Lung (tissue), 12 donors: Measurements from ENCODE around the gene HAAO. TPM values are rescaled to one million over a fixed set of nuclear protein-coding genes. Genes with fewer than 3 reads are reported as not detected.

Experiments
- ATAC-seq: fragments of 200-7000 bp; cut with Tn5 transposase; one replicate; pipeline ENCODE4 v1.9.1; 2020; ENCODE audit warnings: moderate number of reproducible peaks; ENCODE audit not compliant: insufficient read depth, low FRiP score
- DNase-seq, 3 donors: peaks; one replicate each; pipeline ENCODE4 v3.0.0-alpha.2; 2013 to 2017
- H3K27ac ChIP-seq, 2 donors: one replicate each; pipeline ENCODE4 v1.5.1; 2013; ENCODE audit warnings: mild to moderate bottlenecking in 2 of 2, moderate library complexity in 2 of 2, control low read depth in 1 of 2, inconsistent platforms in 1 of 2, low read depth in 1 of 2, low read length in 1 of 2
- H3K27me3 ChIP-seq, 3 donors: one replicate each; pipeline ENCODE4 v1.5.1; 2013; ENCODE audit warnings: low read length in 2 of 3; ENCODE audit not compliant: control insufficient read depth in 3 of 3, insufficient read depth in 3 of 3
- H3K36me3 ChIP-seq, 4 donors: one replicate each; pipeline ENCODE4 v1.5.1; 2013; ENCODE audit warnings: low read length in 4 of 4, mild to moderate bottlenecking in 1 of 4, moderate library complexity in 1 of 4; ENCODE audit not compliant: control insufficient read depth in 4 of 4, insufficient read depth in 4 of 4
- H3K4me1 ChIP-seq, 5 donors: one replicate each; pipeline ENCODE4 v1.5.1; 2013; ENCODE audit warnings: low read length in 5 of 5, mild to moderate bottlenecking in 2 of 5, moderate library complexity in 1 of 5; ENCODE audit not compliant: control insufficient read depth in 5 of 5, insufficient read depth in 5 of 5
- H3K4me3 ChIP-seq: one replicate; pipeline ENCODE4 v1.5.1; 2013; ENCODE audit warnings: mild to moderate bottlenecking, control low read depth, moderate library complexity
- H3K9ac ChIP-seq, 2 donors: one replicate each; pipeline ENCODE4 v1.5.1; 2013; ENCODE audit warnings: low read length in 2 of 2, control low read depth in 1 of 2; ENCODE audit not compliant: insufficient read depth in 1 of 2
- H3K9me3 ChIP-seq, 4 donors: one replicate each; pipeline ENCODE4 v1.5.1; 2013; ENCODE audit warnings: low read length in 3 of 4, mild to moderate bottlenecking in 1 of 4, moderate library complexity in 1 of 4; ENCODE audit not compliant: control insufficient read depth in 4 of 4, insufficient read depth in 3 of 4
- WGBS, 2 donors: extraction: QIAGEN DNeasy Blood & Tissue Kit; methylation state at CpG; one replicate each; pipeline ENCODE4 v1.1.7; 2013; 5-methylcytosine and 5-hydroxymethylcytosine counted together
- polyA plus RNA-seq, 2 donors: library from polyadenylated mRNA; stranded (reverse); fragments of 200-250 nt; gene quantifications; one replicate each; pipeline ENCODE4 v1.2.1, GENCODE V29; 2013
- total RNA-seq, 2 donors: library from RNA; depleted of rRNA in 1 of 2; stranded (reverse); fragments of >200 nt in 1 of 2; gene quantifications; one replicate each; pipeline ENCODE4 v1.2.1, GENCODE V29; 2014 to 2021
- TF ChIP-seq, protein P1 (sequence below): IDR thresholded peaks from 2 replicates; pipeline ENCODE4 v1.5.1; 2012; ENCODE audit warnings: mild to moderate bottlenecking; ENCODE audit errors: control extremely low read depth, extremely low read depth
- donor health status: control.
- donor health status: control.
- donor health status: Bipolar disorder and iron deficiency.
- donor health status: healthy.
- donor health status: DM: yes; HTN: yes; CAD: no.

HAAO gene
- total and polyA plus RNA-seq, 4 donors, result 3.7 to 13.0 (median 9.4) TPM

- Histone ChIP-seq H3K27ac (no peak overlapping the region), H3K27me3 (no peaks in the 10 kb centered on the region), H3K4me1 (peaks cover 0 to 3% (median 0%) of the 10 kb centered on the region in 5 donors), H3K36me3 (no peaks in the 10 kb centered on the region), H3K4me3 (no peak overlapping the region), H3K9ac (no peak overlapping the region), H3K9me3 (no peaks in the 10 kb centered on the region)
- 86 to 94% methylated on average over 14 of the region's 14 CpGs for whole genome bisulfite sequencing, 2 donors
- ATAC-seq, result no peak
- DNase-seq, result no peak
- TF ChIP-seq, protein P1, sequence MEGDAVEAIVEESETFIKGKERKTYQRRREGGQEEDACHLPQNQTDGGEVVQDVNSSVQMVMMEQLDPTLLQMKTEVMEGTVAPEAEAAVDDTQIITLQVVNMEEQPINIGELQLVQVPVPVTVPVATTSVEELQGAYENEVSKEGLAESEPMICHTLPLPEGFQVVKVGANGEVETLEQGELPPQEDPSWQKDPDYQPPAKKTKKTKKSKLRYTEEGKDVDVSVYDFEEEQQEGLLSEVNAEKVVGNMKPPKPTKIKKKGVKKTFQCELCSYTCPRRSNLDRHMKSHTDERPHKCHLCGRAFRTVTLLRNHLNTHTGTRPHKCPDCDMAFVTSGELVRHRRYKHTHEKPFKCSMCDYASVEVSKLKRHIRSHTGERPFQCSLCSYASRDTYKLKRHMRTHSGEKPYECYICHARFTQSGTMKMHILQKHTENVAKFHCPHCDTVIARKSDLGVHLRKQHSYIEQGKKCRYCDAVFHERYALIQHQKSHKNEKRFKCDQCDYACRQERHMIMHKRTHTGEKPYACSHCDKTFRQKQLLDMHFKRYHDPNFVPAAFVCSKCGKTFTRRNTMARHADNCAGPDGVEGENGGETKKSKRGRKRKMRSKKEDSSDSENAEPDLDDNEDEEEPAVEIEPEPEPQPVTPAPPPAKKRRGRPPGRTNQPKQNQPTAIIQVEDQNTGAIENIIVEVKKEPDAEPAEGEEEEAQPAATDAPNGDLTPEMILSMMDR, result no peak
Observed at GRCh38 chr2:42767899-42768705, 24.3 kb downstream of the HAAO start.

DNA sequence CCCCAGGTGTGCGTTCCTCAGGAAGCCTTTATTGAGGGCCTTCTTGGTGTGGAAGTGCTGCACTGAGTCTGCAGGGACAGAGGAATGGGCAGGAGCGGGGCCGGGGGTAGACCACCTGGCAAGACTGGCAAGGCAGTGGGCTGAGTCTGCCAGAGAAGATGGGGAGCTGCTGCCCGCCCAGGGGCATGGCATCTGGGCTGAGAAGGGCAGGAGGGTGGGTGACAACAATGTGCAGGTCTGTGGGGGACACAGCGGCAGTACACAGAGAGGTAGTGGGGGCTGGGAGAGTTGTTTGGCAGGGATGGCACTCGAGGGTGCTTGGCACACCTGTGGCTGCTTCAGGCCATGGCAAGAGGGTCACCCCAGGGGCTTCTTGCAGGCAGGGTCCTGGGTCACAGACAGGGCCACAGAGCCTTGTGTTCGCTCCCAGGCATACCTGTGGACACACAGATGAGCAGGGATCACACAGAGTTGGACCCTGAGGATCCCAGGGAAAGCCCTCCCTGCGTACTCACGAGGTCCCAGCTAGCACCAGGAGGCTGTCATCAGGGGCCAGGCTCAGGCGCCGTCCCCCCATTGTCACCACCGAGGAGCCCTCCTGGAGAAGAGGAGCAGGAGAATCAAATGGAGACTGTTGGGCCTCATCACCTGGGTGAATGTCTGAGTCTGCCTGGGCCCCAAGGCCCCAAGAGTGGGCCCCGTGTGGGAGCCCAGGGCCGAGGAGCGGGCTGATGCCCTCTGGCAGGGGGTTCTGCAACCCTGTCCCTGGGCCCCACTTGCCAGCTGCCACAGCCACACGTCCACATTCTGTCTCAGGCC lies 25.1 kb downstream of the HAAO start:
- H3K4me3 ChIP-seq, result no peak overlapping the region
- no peaks in the 10 kb centered on the region for H3K27me3 ChIP-seq
- no peak overlapping the region for H3K27ac ChIP-seq
- peaks cover 0 to 3% (median 0%) of the 10 kb centered on the region in 5 donors for H3K4me1 ChIP-seq
- H3K9me3 ChIP-seq, result no peaks in the 10 kb centered on the region
- H3K36me3 ChIP-seq, result no peaks in the 10 kb centered on the region
- DNase-seq (no peak), ATAC-seq (no peak)
- 90 to 93% methylated on average over 16 of the region's 16 CpGs for WGBS, 2 donors
- no peak overlapping the region for H3K9ac ChIP-seq
- TF ChIP-seq, protein P1, result no peak

DNA sequence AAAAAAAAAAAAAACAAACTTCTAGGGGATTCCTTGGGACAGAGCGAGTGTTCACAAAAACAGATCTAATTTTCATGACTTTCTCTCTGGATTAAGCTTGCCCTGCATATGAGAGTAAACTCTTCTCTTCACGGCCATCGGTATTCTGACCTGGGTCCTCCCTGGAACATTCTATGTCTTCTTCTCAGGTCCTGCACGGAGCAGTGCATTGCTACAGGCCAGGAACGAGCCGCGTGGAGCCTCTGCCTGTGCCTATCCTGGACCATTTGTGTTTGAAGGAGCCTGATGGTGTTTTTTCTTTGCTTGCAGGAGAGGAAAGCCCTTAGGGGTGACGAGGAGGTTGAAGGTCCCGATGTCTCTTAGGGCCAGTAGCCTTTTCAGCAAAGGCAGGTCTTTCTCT lies 26.7 kb downstream of the HAAO start:
- DNase-seq, result no peak
- 95 to 96% methylated on average over 9 of the region's 9 CpGs for WGBS, 2 donors

More for the DNA sequence above, 26.7 kb downstream of the HAAO start:
- no peak overlapping the region for H3K9ac ChIP-seq
- H3K36me3 ChIP-seq, result no peaks in the 10 kb centered on the region
- TF ChIP-seq, protein P1, result no peak
- no peak overlapping the region for H3K4me3 ChIP-seq
- H3K27ac ChIP-seq, result no peak overlapping the region
- H3K27me3 ChIP-seq, result no peaks in the 10 kb centered on the region
- H3K4me1 ChIP-seq, result peaks cover 0 to 3% (median 0%) of the 10 kb centered on the region in 5 donors
- no peaks in the 10 kb centered on the region for H3K9me3 ChIP-seq
- no peak for ATAC-seq
